GM13977 (cell line): ENCODE measurements around the gene WNK1.
"Not testable (repeated sequence)": the region's sequence is repeated elsewhere in the genome, so short reads cannot be mapped to it uniquely, and the experiment has no call there.

Experiments
- DNase-seq: peaks from one replicate; pipeline ENCODE4 v3.0.0; 2012; ENCODE audit warnings: low spot score
- in situ Hi-C: fragments of 300-500 bp; cut with MboI; formaldehyde crosslinking; loops from one replicate; pipeline ENCODE4 v1.12.0; 2022; ENCODE audit warnings: low sequenced_read_pairs, low pct_unique_long_range_greater_than_20kb, mixed read lengths, inconsistent platforms; ENCODE audit not compliant: unreplicated experiment
- TF ChIP-seq, protein P1 (sequence below): IDR thresholded peaks from 2 replicates; pipeline ENCODE4 v1.5.1; 2012; ENCODE audit warnings: mild to moderate bottlenecking, control low read depth; ENCODE audit not compliant: insufficient read depth; ENCODE audit errors: extremely low read depth, missing control alignments

Gene WNK1

GRCh38 chr12:751999-752694 is at the start of gene WNK1:
WNK1 (plus strand) TSS chr12:752579; CDS start chr12:753566, 987 bp downstream.
- TF ChIP-seq, protein P1, sequence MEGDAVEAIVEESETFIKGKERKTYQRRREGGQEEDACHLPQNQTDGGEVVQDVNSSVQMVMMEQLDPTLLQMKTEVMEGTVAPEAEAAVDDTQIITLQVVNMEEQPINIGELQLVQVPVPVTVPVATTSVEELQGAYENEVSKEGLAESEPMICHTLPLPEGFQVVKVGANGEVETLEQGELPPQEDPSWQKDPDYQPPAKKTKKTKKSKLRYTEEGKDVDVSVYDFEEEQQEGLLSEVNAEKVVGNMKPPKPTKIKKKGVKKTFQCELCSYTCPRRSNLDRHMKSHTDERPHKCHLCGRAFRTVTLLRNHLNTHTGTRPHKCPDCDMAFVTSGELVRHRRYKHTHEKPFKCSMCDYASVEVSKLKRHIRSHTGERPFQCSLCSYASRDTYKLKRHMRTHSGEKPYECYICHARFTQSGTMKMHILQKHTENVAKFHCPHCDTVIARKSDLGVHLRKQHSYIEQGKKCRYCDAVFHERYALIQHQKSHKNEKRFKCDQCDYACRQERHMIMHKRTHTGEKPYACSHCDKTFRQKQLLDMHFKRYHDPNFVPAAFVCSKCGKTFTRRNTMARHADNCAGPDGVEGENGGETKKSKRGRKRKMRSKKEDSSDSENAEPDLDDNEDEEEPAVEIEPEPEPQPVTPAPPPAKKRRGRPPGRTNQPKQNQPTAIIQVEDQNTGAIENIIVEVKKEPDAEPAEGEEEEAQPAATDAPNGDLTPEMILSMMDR, result no peak
- in situ Hi-C loops, result no loop called here
- DNase-seq, result peak; percentile 98

- TF ChIP-seq, protein P1, result no peak
- in situ Hi-C loops, result no loop called here
- no peak for DNase-seq
Measured at GRCh38 chr12:704516-705242, 47.7 kb upstream of the WNK1 start.

GRCh38 chr12:708084-708483 is 44.3 kb upstream of the WNK1 start:
- in situ Hi-C loops, DNase-seq: not testable (repeated sequence)

GRCh38 chr12:709455-710020 is 42.8 kb upstream of the WNK1 start:
- TF ChIP-seq, protein P1, result no peak
- in situ Hi-C loops, result no loop called here
- no peak for DNase-seq

GRCh38 chr12:712172-712863 is 40.1 kb upstream of the WNK1 start:
- in situ Hi-C loops, result no loop called here
- TF ChIP-seq, protein P1, result no peak
- DNase-seq, result no peak

- TF ChIP-seq, protein P1, result no peak
- no peak for DNase-seq
- in situ Hi-C loops, result no loop called here
Measured at GRCh38 chr12:713281-713875, 39.0 kb upstream of the WNK1 start.
